Measurements from ENCODE around the gene SPNS2. TPM values are rescaled to one million over a fixed set of nuclear protein-coding genes. Genes with fewer than 3 reads are reported as not detected.

SPNS2 gene
- total RNA-seq, 1 donor from 2014 or later: 4.3 TPM

DNA sequence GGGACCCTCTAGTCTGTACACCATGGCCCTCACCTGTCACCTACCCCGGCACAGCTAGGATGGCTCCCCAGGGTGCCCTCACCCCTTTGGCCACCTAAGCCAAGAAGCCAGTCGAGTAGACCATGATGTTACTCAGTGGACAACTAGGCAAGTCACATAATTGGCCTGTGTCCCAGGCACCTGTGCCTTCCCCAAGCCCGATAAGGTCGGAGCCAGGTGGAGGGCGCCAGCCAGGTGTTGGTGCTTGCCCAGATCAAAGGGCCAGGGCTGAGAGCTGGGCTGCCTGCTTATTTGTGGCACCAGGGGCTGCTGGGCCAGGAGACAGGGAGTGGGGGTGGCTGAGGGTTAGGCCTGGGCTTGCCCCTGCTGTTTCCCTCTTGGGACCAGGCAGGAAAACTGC is 16.8 kb downstream of the SPNS2 start:
- H3K27ac Mint-ChIP-seq (ENCODE audit: unreplicated experiment): no peak overlapping the region
- no peak overlapping the region for H3K4me3 Mint-ChIP-seq
- H3K27me3 Mint-ChIP-seq (ENCODE audit: low read depth): no peaks in the 10 kb centered on the region
- TF ChIP-seq CTCF (conservative IDR thresholded peaks at IDR 0.05): no peak
- H3K4me1 Mint-ChIP-seq: peaks cover 5% of the 10 kb centered on the region
- DNase-seq (ENCODE audit: low read depth, low spot score): no peak
- H3K9me3 Mint-ChIP-seq: no peaks in the 10 kb centered on the region
- H3K36me3 Mint-ChIP-seq (ENCODE audit: low read depth): no peaks in the 10 kb centered on the region

DNA sequence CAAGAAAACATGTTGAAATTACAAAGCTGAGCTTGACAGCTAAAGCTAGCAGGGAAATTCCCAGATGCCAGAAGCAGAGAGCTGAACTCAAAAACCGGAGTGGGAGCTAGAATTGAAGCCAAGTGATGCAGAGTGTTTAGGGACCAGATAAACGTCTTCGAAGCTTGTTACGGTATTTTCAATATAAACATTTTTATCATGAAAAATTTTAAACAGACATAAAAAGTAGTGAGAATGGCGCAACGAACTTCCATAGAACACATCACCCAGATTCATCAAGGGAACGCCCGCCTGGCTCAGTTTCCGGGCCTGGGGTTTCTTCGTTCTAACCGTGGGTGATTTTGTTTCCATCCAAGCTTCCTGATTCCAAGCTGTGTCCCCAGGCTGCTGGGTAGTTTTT is 18.1 kb downstream of the SPNS2 start:
- H3K27ac Mint-ChIP-seq (ENCODE audit: unreplicated experiment): no peak overlapping the region
- TF ChIP-seq CTCF (conservative IDR thresholded peaks at IDR 0.05): no peak
- peaks cover 10% of the 10 kb centered on the region for H3K4me1 Mint-ChIP-seq
- no peaks in the 10 kb centered on the region for H3K9me3 Mint-ChIP-seq
- H3K27me3 Mint-ChIP-seq (ENCODE audit: low read depth): no peaks in the 10 kb centered on the region
- H3K4me3 Mint-ChIP-seq: no peak overlapping the region
- no peak for DNase-seq (ENCODE audit: low read depth, low spot score)
- H3K36me3 Mint-ChIP-seq (ENCODE audit: low read depth): no peaks in the 10 kb centered on the region

GRCh38 chr17:4518901-4519300 is 20.2 kb downstream of the SPNS2 start:
- Mint-ChIP-seq H3K27me3 (ENCODE audit: low read depth) (no peaks in the 10 kb centered on the region), H3K36me3 (ENCODE audit: low read depth) (no peaks in the 10 kb centered on the region), H3K27ac (ENCODE audit: unreplicated experiment) (peak overlapping the region; percentile 35), H3K4me3 (no peak overlapping the region), H3K9me3 (no peaks in the 10 kb centered on the region), H3K4me1 (peaks cover 23% of the 10 kb centered on the region)
- no peak for TF ChIP-seq CTCF (conservative IDR thresholded peaks at IDR 0.05)
- DNase-seq (ENCODE audit: low read depth, low spot score): no peak

- Mint-ChIP-seq H3K27ac (ENCODE audit: unreplicated experiment) (no peak overlapping the region), H3K27me3 (ENCODE audit: low read depth) (no peaks in the 10 kb centered on the region), H3K4me3 (no peak overlapping the region), H3K4me1 (peaks cover 23% of the 10 kb centered on the region), H3K36me3 (ENCODE audit: low read depth) (no peaks in the 10 kb centered on the region), H3K9me3 (no peaks in the 10 kb centered on the region)
- DNase-seq (ENCODE audit: low read depth, low spot score): no peak
- no peak for TF ChIP-seq CTCF (conservative IDR thresholded peaks at IDR 0.05)
Measured at GRCh38 chr17:4519361-4519788, 20.7 kb downstream of the SPNS2 start.

GRCh38 chr17:4520060-4520893 is 21.6 kb downstream of the SPNS2 start:
- no peak for DNase-seq (ENCODE audit: low read depth, low spot score)
- Mint-ChIP-seq H3K27me3 (ENCODE audit: low read depth) (no peaks in the 10 kb centered on the region), H3K27ac (ENCODE audit: unreplicated experiment) (peak overlapping the region; percentile 84), H3K9me3 (no peaks in the 10 kb centered on the region), H3K36me3 (ENCODE audit: low read depth) (no peaks in the 10 kb centered on the region), H3K4me3 (no peak overlapping the region), H3K4me1 (peaks cover 23% of the 10 kb centered on the region)
- no peak for TF ChIP-seq CTCF (conservative IDR thresholded peaks at IDR 0.05)

All from neural crest cell (in vitro differentiated cells).